MM.1S (cell line): Measurements from ENCODE around the gene VPS29.

Source experiments
- DNase-seq: peaks from one replicate; pipeline ENCODE4 v3.0.0-alpha.2; 2015
- H2AFZ ChIP-seq: fragments of 300-600 bp; sonication (generic); 2 replicates; pipeline ENCODE4 v1.6.0; 2016; ENCODE audit warnings: antibody characterized with exemption, low read length
- H3F3A ChIP-seq: fragments of 300-600 bp; sonication (generic); 2 replicates; pipeline ENCODE4 v1.6.1; 2016; ENCODE audit warnings: mild to moderate bottlenecking, antibody characterized with exemption, low read length, moderate library complexity, mixed read lengths; ENCODE audit not compliant: insufficient read depth
- H3K27ac ChIP-seq: fragments of 300-600 bp; sonication (generic); 2 replicates; pipeline ENCODE4 v1.5.1; 2016; ENCODE audit warnings: mild to moderate bottlenecking, low read length
- H3K27me3 ChIP-seq: fragments of 300-600 bp; sonication (generic); replicated peaks from 2 replicates; pipeline ENCODE4 v1.6.0; 2016; ENCODE audit warnings: low read length; ENCODE audit not compliant: insufficient read depth
- H3K36me3 ChIP-seq: fragments of 300-600 bp; sonication (generic); replicated peaks from 2 replicates; pipeline ENCODE4 v1.6.1; 2016; ENCODE audit warnings: mild to moderate bottlenecking, low read length, mixed read lengths; ENCODE audit not compliant: insufficient read depth
- H3K4me1 ChIP-seq: fragments of 300-600 bp; sonication (generic); 2 replicates; pipeline ENCODE4 v1.6.1; 2016; ENCODE audit warnings: low read length, mixed read lengths
- H3K4me2 ChIP-seq: fragments of 300-600 bp; sonication (generic); 2 replicates; pipeline ENCODE4 v1.6.0; 2016; ENCODE audit warnings: low read depth, low read length
- H3K4me3 ChIP-seq: fragments of 300-600 bp; sonication (generic); 2 replicates; pipeline ENCODE4 v1.5.1; 2016; ENCODE audit warnings: low read length, mixed read lengths
- H3K79me2 ChIP-seq: fragments of 300-600 bp; sonication (generic); 2 replicates; pipeline ENCODE4 v1.6.1; 2016; ENCODE audit warnings: mixed run types, low read length, mixed read lengths
- H3K9ac ChIP-seq: fragments of 300-600 bp; sonication (generic); 2 replicates; pipeline ENCODE4 v1.6.1; 2016; ENCODE audit warnings: low read length, mixed read lengths
- H3K9me2 ChIP-seq: fragments of 300-600 bp; sonication (generic); replicated peaks from 2 replicates; pipeline ENCODE4 v1.6.1; 2016; ENCODE audit warnings: mild to moderate bottlenecking, low read length, mixed read lengths; ENCODE audit not compliant: insufficient read depth
- H3K9me3 ChIP-seq: fragments of 300-600 bp; sonication (generic); replicated peaks from 2 replicates; pipeline ENCODE4 v1.6.1; 2016; ENCODE audit warnings: mild to moderate bottlenecking, low read length, mixed read lengths; ENCODE audit not compliant: insufficient read depth
- H4K20me1 ChIP-seq: fragments of 300-600 bp; sonication (generic); 2 replicates; pipeline ENCODE4 v1.6.1; 2016; ENCODE audit warnings: mild to moderate bottlenecking, low read length, moderate library complexity, mixed read lengths; ENCODE audit not compliant: insufficient read depth
- CTCF ChIP-seq: fragments of 300-600 bp; sonication (generic); IDR thresholded peaks from 2 replicates; pipeline ENCODE4 v1.5.1; 2016; ENCODE audit warnings: antibody characterized with exemption, low read length, mixed read lengths
- EZH2 ChIP-seq: fragments of 300-600 bp; sonication (generic); optimal IDR thresholded peaks from 2 replicates; pipeline ENCODE3; 2017; ENCODE audit warnings: low read depth, mild to moderate bottlenecking, antibody characterized with exemption, low read length, mixed read lengths
- EZH2phosphoT487 ChIP-seq: fragments of 300-600 bp; sonication (generic); IDR thresholded peaks from 2 replicates; pipeline ENCODE4 v1.6.1; 2018; ENCODE audit warnings: antibody characterized with exemption, low read length

Gene VPS29

GRCh38 chr12:110514363-110514762 is 12.5 kb upstream of the VPS29 start:
- H3K27ac ChIP-seq: no peak overlapping the region
- H3F3A ChIP-seq: no peaks in the 10 kb centered on the region
- H3K36me3 ChIP-seq: no peaks in the 10 kb centered on the region
- H3K4me1 ChIP-seq: no peaks in the 10 kb centered on the region
- no peak overlapping the region for H3K9ac ChIP-seq
- no peak overlapping the region for H3K4me2 ChIP-seq
- no peak for DNase-seq
- H3K79me2 ChIP-seq: no peaks in the 10 kb centered on the region
- H3K4me3 ChIP-seq: no peak overlapping the region
- TF ChIP-seq CTCF: no peak
- no peak for TF ChIP-seq EZH2phosphoT487
- H3K9me3 ChIP-seq: no peaks in the 10 kb centered on the region
- H3K9me2 ChIP-seq: no peaks in the 10 kb centered on the region
- no peaks in the 10 kb centered on the region for H3K27me3 ChIP-seq
- no peaks in the 10 kb centered on the region for H4K20me1 ChIP-seq
- H2AFZ ChIP-seq: no peak overlapping the region

- H3K36me3 ChIP-seq: no peaks in the 10 kb centered on the region
- H3K9ac ChIP-seq: no peak overlapping the region
- no peak overlapping the region for H3K27ac ChIP-seq
- H3K9me2 ChIP-seq: no peaks in the 10 kb centered on the region
- no peaks in the 10 kb centered on the region for H3K79me2 ChIP-seq
- H3K9me3 ChIP-seq: no peaks in the 10 kb centered on the region
- DNase-seq: no peak
- no peak overlapping the region for H3K4me2 ChIP-seq
- H4K20me1 ChIP-seq: no peaks in the 10 kb centered on the region
- H2AFZ ChIP-seq: no peak overlapping the region
- TF ChIP-seq EZH2: no peak
- no peak for TF ChIP-seq CTCF
- TF ChIP-seq EZH2phosphoT487: no peak
- H3K4me1 ChIP-seq: no peaks in the 10 kb centered on the region
- H3K27me3 ChIP-seq: no peaks in the 10 kb centered on the region
- no peak overlapping the region for H3K4me3 ChIP-seq
- H3F3A ChIP-seq: no peaks in the 10 kb centered on the region
These were observed 11.9 kb upstream of the VPS29 start for GRCh38 chr12:110513842-110514241.

- TF ChIP-seq EZH2: no peak
- TF ChIP-seq EZH2phosphoT487: no peak
- no peak for TF ChIP-seq CTCF
These were observed 6.2 kb upstream of the VPS29 start for GRCh38 chr12:110508071-110508586.

More at GRCh38 chr12:110508071-110508586, 6.2 kb upstream of the VPS29 start:
- Histone ChIP-seq H2AFZ (no peak overlapping the region), H3K4me3 (no peak overlapping the region), H3K9ac (no peak overlapping the region), H3K27me3 (no peaks in the 10 kb centered on the region), H3K4me1 (no peaks in the 10 kb centered on the region), H3K36me3 (no peaks in the 10 kb centered on the region), H3F3A (no peaks in the 10 kb centered on the region), H3K79me2 (no peaks in the 10 kb centered on the region), H3K27ac (no peak overlapping the region), H3K4me2 (no peak overlapping the region), H3K9me3 (no peaks in the 10 kb centered on the region), H4K20me1 (no peaks in the 10 kb centered on the region), H3K9me2 (no peaks in the 10 kb centered on the region)
- no peak for DNase-seq
